ENCODE results near the gene TECPR2.
"Not testable (repeated sequence)": the region's sequence is repeated elsewhere in the genome, so short reads cannot be mapped to it uniquely, and the experiment has no call there.

Gene TECPR2

DNA sequence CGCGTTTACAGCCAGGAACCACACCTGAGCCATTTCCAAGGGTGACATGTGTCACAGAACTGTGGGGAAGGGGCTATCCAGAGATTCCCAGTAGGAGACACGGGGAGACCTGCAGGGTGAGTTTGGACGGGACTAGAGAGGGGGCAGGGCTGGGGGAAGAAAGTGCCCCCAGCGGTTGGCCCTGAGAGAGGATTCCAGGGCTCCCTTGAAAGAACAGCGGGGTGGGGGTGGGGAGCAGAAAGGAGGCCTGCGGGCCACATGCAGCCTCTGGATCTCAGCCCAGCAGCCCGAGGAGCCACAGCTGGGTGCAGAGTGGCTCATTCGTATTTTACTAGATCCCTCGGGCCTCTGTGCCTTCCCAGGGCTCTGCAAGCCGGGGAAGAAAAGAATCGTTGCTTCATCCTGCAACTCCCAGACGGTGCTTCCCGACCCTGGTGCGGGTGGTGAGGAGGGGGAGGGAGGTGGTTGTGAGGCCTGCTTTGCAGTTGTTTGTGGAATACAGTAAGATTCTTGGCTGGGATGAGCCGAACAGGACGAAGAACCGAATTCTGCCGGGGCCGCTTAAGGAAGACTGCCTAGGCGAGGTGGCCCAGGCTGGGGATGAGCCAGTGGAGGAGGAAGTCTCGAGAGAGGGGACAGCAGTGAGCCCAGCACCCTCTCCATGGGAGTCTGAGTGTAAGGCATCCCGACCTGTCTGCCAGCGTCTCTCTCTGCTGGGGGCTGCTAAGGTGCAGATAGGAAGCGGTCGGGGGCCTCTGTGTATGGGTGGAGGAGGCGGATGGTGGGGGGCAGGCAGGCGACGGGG lies 182.9 kb downstream of the TECPR2 start:
- no peaks in the 10 kb centered on the region for H3K27me3 ChIP-seq (ENCODE audit: low read depth)
- H3K9me3 ChIP-seq, result no peaks in the 10 kb centered on the region
- no peak overlapping the region for H3K4me3 ChIP-seq
- H3K4me1 ChIP-seq, result no peaks in the 10 kb centered on the region
- no peaks in the 10 kb centered on the region for H3K36me3 ChIP-seq (replicated peaks)
- no peak for DNase-seq (ENCODE audit: low spot score in 2 of 2)
- in situ Hi-C loops (cut with MboI; ENCODE audit: low sequenced_read_pairs), result no loop called here

DNA sequence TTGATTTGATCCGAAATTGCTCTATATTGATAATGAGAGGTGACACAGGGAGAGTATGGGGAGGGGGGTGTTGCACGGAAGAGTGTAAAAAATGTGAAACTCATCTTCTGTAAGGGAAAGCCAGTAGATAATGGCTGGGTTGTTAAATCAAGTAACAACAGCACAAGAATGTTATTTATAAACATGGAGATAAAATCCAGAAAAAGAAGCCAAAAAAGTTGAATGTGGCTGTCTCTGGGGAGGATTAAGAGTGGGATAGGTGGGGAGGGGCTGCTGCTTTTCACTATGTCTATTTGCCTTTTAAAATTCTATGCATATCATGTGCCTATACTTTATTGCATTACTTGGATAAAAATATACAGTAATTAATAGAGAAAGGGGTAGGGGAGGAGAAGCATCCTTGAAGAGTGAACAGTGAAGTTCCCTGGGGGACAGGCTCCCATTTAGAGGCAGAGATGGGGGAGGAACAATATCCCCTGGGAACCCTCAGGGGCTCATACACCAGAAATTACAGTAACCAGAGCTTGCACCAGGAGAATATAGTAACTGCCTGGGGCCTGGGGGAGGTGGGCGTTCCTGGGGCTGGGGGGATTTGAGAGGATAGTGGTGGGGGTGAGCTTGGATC lies 186.0 kb downstream of the TECPR2 start:
- DNase-seq (ENCODE audit: low spot score in 2 of 2), result no peak
- Histone ChIP-seq H3K4me1 (no peaks in the 10 kb centered on the region), H3K36me3 (replicated peaks) (no peaks in the 10 kb centered on the region), H3K9me3 (no peaks in the 10 kb centered on the region), H3K4me3 (no peak overlapping the region), H3K27me3 (ENCODE audit: low read depth) (no peaks in the 10 kb centered on the region)
- in situ Hi-C loops (cut with MboI; ENCODE audit: low sequenced_read_pairs), result no loop called here

GRCh38 chr14:102550927-102551401 lies 188.2 kb downstream of the TECPR2 start:
- DNase-seq (ENCODE audit: low spot score in 2 of 2); H3K27me3 ChIP-seq (ENCODE audit: low read depth); in situ Hi-C loops (cut with MboI; ENCODE audit: low sequenced_read_pairs); H3K4me1 ChIP-seq; H3K9me3 ChIP-seq; H3K36me3 ChIP-seq (replicated peaks); H3K4me3 ChIP-seq: not testable (repeated sequence)
